Body of pancreas (tissue), 4 donors: ENCODE measurements around the gene EHD3. TPM values are rescaled to one million over a fixed set of nuclear protein-coding genes. Genes with fewer than 3 reads are reported as not detected.

ENCODE experiments used
- ATAC-seq: fragments of 150-250 bp; one replicate; pipeline ENCODE4 v1.9.1; 2016
- DNase-seq, 4 donors: peaks; one replicate each; pipeline ENCODE4 v3.0.0-alpha.2; 2019
- H3K27ac ChIP-seq, 4 donors: fragments of 200-600 bp; sonication (generic); 1 replicate in 3 of 4; 2 replicates in 1 of 4; pipeline versions ENCODE4 v1.5.1 to v1.6.1; 2016 to 2019; ENCODE audit warnings: mild to moderate bottlenecking in 1 of 4, mixed read lengths in 1 of 4, moderate library complexity in 1 of 4
- H3K27me3 ChIP-seq, 2 donors: fragments of 200-600 bp; sonication (generic); one replicate each; pipeline ENCODE4 v1.6.0; 2016; ENCODE audit warnings: mild to moderate bottlenecking in 1 of 2
- H3K36me3 ChIP-seq, 2 donors: fragments of 200-600 bp; sonication (generic); replicated peaks in 1 of 2; 2 replicates each; pipeline ENCODE4 v1.5.1; 2016; ENCODE audit warnings: low read depth in 2 of 2; ENCODE audit not compliant: insufficient read depth in 1 of 2
- H3K4me1 ChIP-seq: fragments of 200-600 bp; sonication (generic); one replicate; pipeline ENCODE4 v1.6.0; 2016
- H3K4me3 ChIP-seq, 2 donors: fragments of 200-600 bp; sonication (generic); 1 replicate in 1 of 2; 2 replicates in 1 of 2; pipeline ENCODE4 v1.5.1; 2016 to 2019
- H3K9me3 ChIP-seq, 3 donors: fragments of 200-600 bp; sonication (generic); 1 replicate in 2 of 3; 2 replicates in 1 of 3; pipeline ENCODE4 v1.5.1; 2016
- CTCF ChIP-seq, 7 experiments: fragments of 450-650 bp in 4 of 7; fragments of 200-600 bp in 3 of 7; sonication (generic) in 3 of 7; IDR thresholded peaks; one replicate each; pipeline ENCODE4 v1.5.1; 2016 to 2019; ENCODE audit warnings: antibody characterized with exemption in 7 of 7
- POLR2A ChIP-seq, 3 donors: fragments of 450-650 bp; IDR thresholded peaks; one replicate each; pipeline ENCODE4 v1.6.1; 2016; ENCODE audit warnings: antibody characterized with exemption in 3 of 3, mild to moderate bottlenecking in 2 of 3
- WGBS, 2 donors: methylation state at CpG; one replicate each; pipeline ENCODE4 v1.1.5; 2017; 5-methylcytosine and 5-hydroxymethylcytosine counted together
- intact Hi-C: fragments of 100-400 bp; cut with DNase I; formaldehyde crosslinking; loops from one replicate; pipeline ENCODE4 v1.15.1; 2023
- total RNA-seq, 2 donors: library from RNA; depleted of rRNA; stranded (reverse); fragments of >200 nt; gene quantifications; one replicate each; pipeline ENCODE4 v1.1.0, GENCODE V29; 2016

The EHD3 gene
- total RNA-seq, 2 donors from 2014 or later, result 0.99 to 2.3 TPM

- 68 to 82% methylated on average over 3 of the region's 3 CpGs for WGBS, 2 donors
- Histone ChIP-seq H3K4me3 (no peak overlapping the region), H3K27ac (no peak overlapping the region), H3K36me3 (no peaks in the 10 kb centered on the region), H3K4me1 (no peaks in the 10 kb centered on the region), H3K9me3 (no peaks in the 10 kb centered on the region), H3K27me3 (no peaks in the 10 kb centered on the region)
- ATAC-seq (no peak), DNase-seq (no peak)
- no peak for TF ChIP-seq CTCF (IDR thresholded peaks at IDR 0.05)
- TF ChIP-seq POLR2A (IDR thresholded peaks at IDR 0.05), result no peak
- intact Hi-C loops, result no loop called here
Measured at GRCh38 chr2:31205613-31206012, 28.3 kb upstream of the EHD3 start.

- Histone ChIP-seq H3K27ac (no peak overlapping the region), H3K27me3 (no peaks in the 10 kb centered on the region), H3K9me3 (no peaks in the 10 kb centered on the region), H3K4me1 (no peaks in the 10 kb centered on the region), H3K36me3 (no peaks in the 10 kb centered on the region), H3K4me3 (no peak overlapping the region)
- 58 to 61% methylated on average over 2 of the region's 2 CpGs for whole genome bisulfite sequencing, 2 donors
- intact Hi-C loops, result no loop called here
- ATAC-seq, result no peak
- TF ChIP-seq CTCF (IDR thresholded peaks at IDR 0.05) (no peak), POLR2A (IDR thresholded peaks at IDR 0.05) (no peak)
- DNase-seq, result no peak
Measured at GRCh38 chr2:31207790-31208189, 26.2 kb upstream of the EHD3 start.

- TF ChIP-seq CTCF (IDR thresholded peaks at IDR 0.05) (no peak), POLR2A (IDR thresholded peaks at IDR 0.05) (no peak)
- no peak for DNase-seq
- Histone ChIP-seq H3K9me3 (no peaks in the 10 kb centered on the region), H3K27me3 (no peaks in the 10 kb centered on the region), H3K27ac (no peak overlapping the region), H3K4me1 (no peaks in the 10 kb centered on the region), H3K36me3 (no peaks in the 10 kb centered on the region), H3K4me3 (no peak overlapping the region)
- intact Hi-C loops, result no loop called here
- 80 to 83% methylated on average over 1 of the region's 1 CpG for WGBS, 2 donors
- no peak for ATAC-seq
Measured at GRCh38 chr2:31208240-31208639, 25.7 kb upstream of the EHD3 start.

GRCh38 chr2:31212659-31213600, 21.0 kb upstream of the EHD3 start:
- Histone ChIP-seq H3K27ac (no peak overlapping the region), H3K9me3 (no peaks in the 10 kb centered on the region), H3K27me3 (no peaks in the 10 kb centered on the region), H3K36me3 (no peaks in the 10 kb centered on the region), H3K4me1 (no peaks in the 10 kb centered on the region), H3K4me3 (no peak overlapping the region)
- WGBS, 2 donors, result 64 to 70% methylated on average over 9 of the region's 9 CpGs
- TF ChIP-seq POLR2A (IDR thresholded peaks at IDR 0.05) (no peak), CTCF (IDR thresholded peaks at IDR 0.05) (no peak)
- intact Hi-C loops, result no loop called here
- ATAC-seq (no peak), DNase-seq (no peak)
